GM21515 (cell line): ENCODE measurements around the gene R3HDM2.
"Not testable (repeated sequence)": the region's sequence is repeated elsewhere in the genome, so short reads cannot be mapped to it uniquely, and the experiment has no call there.

Source experiments
- ATAC-seq: cut with Tn5 transposase; IDR thresholded peaks from one replicate; pipeline ENCODE4 v1.9.1; 2021; ENCODE audit not compliant: unreplicated experiment

R3HDM2 gene

DNA sequence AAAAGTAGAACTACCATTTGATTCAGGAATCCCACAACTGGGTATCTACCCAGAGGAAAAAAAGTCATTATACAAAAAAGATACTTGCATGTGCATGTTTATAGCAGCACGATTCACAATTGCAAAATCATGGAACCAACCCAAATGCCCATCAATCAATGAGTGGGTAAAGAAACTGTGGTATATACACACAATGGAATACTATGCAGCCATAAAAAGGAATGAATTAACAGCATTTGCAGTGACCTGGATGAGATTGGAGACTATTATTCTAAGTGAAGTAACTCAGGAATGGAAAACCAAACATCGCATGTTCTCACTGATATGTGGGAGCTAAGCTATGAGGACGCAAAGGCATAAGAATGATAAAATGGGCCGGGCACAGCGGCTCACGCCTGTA is 154.6 kb downstream of the R3HDM2 start:
- not testable (repeated sequence) for ATAC-seq

DNA sequence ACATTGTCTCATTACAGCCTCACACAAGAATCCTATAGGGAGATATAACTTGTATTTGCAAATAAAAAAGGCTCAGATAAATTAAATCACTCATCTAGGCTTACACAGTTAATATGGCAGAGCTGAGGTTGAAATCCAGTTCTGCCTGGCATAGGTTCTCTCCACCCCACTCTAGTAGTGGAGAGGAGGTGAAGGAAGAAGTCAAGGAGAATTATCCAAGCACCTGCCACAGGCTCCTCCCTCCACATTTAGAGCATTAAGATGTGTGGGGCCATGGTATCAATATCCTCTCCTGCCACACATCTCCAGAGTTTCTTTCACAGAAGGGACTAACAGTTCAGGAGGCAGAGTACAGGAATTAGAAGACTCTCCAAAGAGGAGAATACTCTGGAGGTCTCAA is 157.3 kb downstream of the R3HDM2 start:
- ATAC-seq = no peak

DNA sequence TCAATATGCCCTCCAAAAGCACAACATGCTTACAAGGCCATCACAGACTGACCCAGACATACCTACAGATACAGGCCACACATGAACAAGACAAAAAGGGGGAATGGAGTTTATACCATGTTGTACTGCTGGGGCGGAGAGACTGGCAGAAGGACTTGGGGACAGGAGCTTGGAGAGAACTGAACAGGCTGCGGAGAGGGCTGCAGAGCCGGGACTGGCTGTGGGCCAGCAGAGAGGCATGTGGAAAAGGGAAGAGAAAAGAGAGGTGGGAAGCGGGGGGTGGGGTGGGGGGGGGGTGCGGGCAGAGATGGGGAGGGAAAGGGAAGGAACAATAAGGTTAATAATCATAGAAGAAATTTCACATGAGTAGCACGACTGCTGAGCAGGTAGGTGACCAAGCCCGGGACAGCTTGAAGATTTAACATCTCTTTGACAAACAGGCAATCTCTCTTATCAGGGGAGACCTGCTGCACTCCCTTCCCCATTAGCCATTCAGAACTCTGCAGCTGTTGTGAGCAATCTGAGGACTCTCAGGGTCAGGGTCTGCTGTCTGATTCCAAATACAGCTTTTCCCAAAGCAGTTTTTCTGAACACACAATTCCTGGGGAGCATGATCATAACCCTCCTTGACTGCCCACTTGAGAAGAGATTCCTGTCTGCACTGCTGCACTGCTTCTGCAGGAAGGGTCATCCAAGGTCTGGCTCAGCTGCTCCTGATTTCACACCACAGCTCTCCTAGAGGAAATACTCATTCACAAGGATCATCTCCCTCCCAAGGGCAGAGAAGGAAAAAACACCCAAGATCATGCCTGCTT is 158.3 kb downstream of the R3HDM2 start:
- ATAC-seq = no peak

DNA sequence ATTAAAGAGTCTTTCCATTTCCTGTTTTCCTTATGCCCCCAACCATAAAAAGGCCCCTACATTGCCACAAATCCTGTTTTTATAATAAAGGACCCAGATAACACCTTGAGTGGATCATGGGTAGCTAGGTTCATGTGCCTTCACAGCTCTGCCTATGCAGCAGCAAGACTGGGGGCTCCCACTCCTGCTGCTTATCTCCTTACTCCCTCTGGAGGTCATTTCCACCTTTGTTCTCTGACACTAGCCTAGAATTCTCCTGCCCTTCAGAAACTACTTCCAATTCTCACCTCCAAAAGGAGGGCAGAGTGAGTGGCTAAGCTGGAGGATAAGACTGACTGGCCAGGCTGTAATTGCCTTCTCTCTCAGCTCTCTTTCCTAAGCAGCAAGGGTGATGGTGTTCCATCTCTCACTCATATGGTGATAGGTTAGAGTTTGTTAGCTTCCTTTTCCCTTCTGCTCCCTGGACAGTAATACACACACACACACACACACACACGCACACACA is 159.8 kb downstream of the R3HDM2 start:
- no peak for ATAC-seq

DNA sequence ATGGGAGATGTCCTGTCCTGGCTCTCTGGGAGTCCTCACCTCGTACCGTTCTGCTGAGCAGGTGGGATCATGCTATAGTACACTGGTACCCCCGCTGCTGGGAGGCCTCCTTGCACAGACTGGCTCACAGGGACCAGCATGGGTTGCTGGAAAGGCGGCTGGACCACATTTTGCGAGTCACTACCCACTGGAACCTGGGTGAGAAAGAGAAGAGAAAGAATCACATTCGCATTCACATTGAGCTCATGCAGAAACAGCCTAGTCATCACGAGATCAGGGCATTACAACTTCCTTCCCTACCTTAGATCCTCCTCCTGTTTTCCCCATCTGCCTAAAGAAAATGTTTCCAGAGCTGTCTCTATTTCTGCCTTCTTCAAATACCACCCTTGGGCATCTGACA is 162.6 kb downstream of the R3HDM2 start:
- ATAC-seq = no peak

DNA sequence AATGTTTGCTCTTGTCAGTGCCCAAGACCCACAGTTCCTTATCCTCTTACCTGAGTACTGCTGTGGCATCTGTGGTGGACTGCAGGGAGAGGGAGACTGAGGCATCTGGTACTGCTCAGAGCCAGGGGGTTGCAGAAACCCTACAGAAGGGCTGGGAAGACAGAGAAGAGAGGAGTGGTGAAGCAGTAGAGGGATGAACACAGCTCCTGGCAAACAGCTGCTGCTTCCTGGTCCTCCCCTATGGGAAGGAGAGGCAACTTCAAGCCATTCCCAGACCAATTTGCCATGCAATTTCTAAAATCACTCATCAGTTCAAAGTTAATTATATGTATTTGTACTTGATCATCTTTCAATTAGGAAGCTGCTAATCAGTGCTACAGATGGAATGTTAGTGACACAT is 164.2 kb downstream of the R3HDM2 start:
- no peak for ATAC-seq

DNA sequence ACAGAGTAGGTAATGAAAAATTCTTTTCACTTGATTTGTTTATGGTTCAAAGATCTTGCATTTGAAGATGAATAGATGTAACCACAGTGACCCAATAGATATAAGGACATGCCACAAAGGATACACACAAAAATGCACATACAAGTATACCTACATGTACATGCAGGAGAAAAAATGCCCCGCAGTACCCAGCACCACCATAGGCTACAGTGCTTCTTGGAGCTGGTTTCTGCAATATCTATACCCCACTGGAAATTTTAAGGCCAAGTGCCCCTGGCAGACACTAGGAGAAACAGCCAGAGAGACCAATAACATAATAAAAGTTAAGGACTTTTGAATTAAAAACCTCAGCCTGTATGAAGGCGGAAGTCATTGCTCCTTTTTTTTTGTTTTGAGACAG is 167.7 kb downstream of the R3HDM2 start:
- no peak for ATAC-seq

DNA sequence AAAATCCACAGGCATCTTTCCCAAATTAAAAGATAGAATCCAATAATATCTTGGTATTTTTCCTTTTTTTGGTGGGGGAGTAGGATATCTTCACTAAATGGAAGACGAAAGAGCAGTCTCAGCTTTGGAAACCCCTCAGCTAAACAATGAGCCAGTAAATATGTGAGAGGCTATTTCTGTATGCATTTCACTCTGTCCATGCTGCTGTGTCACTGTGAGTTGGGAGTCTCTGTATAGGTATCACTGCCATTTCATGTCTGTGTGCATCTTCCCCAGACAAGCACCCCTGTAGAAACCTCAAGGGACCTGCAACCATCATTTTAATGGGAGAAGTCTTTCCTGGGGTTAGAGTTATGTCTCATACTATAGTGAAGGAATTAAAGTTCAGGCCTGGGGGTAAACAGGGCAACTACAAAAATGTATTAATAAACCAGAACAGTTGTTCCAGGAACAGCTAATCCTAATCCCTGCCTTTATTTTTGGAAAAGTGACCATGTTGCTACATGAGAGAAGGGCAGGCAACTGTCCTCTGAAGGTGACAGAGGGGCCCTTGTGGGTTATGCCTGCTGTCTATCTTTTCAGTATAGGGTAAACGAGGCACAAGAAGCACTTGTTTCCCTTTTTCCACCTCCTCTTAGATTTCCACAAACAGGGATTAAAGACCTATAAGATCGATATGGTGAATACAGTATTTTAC is 168.6 kb downstream of the R3HDM2 start:
- ATAC-seq = no peak

DNA sequence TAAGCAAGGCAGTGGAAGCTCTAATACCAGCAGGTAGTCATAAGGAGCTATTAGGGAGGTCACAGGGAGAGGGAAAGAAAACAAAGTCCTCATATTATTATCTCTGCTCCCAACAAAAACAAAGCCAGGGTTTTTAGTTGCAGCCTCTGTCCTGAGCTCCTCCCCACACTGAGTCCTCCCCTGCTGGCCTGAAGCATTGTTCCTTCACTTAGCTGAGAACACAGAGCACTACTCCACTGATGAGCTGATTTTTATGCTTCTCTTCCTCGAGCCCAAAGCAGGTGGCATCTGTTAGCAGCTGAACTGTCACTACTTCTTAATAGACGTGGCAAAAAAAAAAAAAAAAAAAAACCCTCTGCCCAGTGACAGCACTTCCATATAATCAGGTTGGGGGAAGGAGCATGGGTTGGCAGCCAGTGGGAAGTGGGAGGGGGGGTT is 169.4 kb downstream of the R3HDM2 start:
- ATAC-seq = no peak

DNA sequence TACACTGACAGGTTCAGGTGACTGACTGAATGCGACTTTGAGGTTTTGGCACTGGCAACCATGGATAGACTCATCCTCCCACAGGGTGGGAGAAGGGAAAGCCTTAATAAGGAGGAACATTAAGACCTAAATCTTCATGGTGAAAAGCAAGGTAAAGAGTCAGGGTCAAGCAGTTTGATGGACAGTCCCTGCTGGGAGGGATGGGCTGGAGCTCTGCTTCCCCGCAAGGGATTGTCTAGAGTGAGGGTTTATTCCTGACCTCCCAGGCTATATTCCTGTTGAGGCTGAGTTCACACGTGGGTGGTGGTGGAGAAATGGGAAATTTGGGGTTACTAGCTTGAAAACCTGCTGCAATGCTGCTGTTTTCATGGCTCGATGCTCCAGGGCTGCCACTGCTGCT is 170.5 kb downstream of the R3HDM2 start:
- ATAC-seq = no peak

DNA sequence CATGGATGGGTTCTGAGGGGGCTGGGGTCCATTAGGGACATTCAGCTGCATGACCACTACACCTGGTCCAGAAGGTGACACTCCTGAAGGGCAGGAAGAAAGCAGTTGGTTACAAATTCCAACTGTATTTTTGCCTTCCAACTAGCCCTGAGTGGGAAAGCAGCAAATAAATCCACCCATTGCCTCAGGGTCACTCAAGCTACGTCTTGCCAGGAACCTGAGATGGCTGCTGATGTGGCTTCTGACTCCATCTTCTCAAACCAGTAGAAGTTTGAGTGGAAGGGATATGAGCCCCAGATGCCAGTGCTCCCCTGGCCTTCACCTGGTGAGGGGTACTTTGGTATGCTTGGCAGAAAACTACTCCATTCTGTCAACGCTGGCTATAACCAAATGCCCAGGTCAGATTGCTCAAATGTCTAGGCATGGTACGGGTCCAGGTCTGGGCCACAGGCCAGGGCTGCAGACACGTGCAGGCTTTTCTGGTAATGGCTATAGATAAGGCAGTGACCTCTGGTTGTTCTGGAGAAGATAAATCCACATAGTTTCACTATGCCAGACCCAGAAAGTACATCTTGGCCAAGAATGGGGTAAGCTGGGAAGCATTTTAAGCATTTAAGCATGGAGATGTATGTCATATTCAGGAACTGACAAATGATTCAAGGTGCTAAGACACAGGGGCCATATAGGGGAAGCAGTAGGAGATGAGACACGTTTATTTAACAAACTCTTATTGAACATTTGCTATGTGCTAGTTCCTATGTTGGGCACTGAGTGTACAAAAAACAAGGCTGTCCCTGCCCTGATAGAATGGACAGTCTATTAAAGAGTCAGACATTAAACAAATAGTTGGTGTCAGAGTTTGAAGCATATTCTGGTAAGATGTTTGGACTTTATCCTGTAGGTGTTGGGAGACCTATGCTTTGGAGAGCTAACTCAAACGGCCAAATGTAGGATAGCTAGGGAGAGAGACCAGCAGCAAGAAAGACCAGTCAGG is 171.6 kb downstream of the R3HDM2 start:
- ATAC-seq = no peak

DNA sequence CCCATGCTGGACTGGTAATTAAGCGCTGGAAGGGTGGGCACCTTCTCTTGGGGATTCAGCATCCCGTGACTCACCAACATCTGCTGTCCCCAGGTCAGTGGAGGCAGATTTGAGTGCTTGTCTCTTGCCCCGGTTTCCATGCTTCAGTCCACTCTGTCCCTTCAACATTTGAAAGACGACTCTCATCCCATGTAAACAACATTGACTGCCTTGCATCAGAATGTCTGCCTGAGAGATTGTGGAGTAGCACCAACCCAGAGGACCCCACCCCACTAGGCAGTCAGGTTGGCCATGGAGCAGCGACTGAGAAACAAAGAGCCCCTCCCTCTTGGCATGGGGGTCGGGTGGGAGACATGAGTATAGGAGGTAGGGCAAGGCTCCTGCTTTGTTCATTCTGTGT is 174.9 kb downstream of the R3HDM2 start:
- ATAC-seq = no peak

DNA sequence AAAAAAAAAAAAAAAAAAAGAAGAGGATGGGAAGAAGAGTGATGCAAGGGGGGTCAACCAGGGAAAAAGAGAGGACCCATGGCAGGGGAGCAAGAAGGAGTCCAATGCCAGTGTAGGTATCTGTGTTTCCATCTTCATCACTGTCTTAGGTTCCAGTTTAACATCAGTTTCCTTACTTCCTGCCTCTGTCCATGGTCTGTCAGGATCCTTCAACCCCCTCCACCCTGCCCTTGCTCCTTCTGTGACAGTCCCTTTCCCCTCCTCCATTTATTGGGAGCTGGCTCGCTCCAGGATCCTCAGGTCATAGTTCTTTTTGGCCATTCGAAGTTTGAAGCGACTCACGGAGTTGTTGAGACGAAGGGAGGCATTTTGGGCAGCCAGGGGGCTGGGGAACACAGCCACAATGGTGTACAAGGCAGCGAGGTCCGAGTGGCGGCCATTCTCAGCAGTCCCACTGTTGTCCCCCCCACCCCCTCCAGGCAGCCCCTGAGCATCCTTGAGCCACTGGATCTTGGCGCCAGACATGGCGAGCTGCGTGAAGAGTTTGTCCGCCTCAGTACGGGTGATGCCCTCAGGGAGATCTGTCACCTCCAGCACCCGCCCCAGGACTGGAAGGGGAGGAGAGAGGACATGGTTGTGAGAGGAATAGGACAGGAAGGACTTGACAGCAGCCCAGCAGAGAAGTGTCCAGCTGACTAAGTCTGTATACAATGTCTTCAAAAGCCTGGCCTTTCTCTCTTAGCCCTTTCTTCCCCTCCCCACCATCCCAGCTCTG is 176.2 kb downstream of the R3HDM2 start:
- ATAC-seq = no peak

DNA sequence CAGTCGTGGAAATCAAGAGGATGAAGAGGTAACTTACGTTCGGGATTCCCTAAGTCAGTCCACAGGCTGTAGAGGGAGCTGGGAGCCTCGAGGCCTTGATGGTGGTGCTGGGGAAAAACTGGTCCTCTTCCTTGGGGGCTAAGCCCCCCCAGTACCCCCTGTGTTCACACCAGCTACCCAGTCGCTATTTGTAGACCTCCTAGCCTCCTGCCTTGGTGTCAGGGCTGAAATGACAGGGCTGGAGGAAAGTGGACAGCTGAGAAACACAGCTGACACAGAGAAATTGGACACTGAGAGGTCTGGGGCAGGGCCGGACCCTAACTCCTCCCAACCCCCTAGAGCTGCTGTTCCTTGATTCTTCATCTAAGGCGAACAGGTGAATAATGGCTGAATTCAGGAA is 179.9 kb downstream of the R3HDM2 start, which contains the start of gene STAC3:
Gene STAC3, minus strand, starts transcription at position 232 of the 400 bp plus-strand sequence. CDS start 1,551 bp downstream, outside the sequence.
- no peak for ATAC-seq

DNA sequence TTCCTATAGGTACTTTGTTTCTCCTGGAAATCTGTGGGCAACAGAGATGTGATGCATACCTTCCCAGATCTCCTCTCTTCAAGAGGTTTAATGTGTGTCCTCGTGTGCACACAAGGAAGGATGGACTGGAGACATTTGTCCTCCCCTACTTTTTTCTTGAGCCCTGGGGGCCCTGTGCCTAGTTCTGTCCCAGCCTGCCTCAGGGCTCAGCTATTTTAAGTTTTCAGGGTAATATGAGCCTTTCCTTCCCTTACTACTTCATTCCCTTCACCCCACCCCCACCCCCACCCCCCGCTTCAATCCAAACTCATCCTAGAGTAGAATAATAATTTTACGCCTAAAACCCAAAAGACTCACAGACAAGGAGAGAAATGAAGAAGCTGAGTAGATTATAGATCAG is 180.3 kb downstream of the R3HDM2 start:
- ATAC-seq = no peak

DNA sequence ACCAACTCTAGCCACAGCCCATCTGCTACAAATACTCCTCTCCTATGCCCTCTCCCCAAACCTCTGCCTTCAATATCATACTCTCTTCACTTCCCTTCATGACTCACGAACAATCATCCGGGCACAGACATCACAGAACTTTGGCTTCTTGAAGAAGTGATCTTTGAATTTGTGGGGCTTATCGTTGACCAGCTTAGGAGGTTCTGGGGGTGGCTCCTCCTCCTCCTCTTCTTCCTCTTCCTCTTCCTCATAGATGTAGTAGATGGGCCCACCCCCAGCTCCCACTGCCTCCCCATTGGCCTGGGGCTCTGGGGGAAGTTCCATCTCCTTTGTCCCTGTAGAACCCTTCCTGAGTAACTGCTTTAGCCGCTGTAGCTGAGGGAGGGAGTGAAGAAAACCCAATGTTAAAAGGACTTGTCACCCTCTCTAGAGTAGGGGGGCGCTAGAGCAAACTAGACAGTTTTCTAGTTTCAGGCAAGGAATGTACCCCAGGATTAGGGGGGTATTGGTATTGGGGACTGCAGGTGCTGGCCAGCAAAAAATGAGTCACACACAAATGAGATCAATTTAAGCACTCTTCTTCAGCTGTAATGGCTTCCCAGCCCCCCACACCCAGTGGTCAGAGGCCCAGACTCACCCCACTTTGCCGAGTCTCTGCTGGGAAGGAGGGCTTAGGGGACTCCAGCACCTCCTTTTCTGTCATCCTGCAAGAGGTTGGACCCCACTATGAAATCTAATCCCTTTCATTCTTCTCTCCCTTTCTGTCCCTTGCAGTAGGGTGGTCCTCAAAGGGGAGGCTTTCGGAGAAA is 181.7 kb downstream of the R3HDM2 start:
- ATAC-seq = no peak

DNA sequence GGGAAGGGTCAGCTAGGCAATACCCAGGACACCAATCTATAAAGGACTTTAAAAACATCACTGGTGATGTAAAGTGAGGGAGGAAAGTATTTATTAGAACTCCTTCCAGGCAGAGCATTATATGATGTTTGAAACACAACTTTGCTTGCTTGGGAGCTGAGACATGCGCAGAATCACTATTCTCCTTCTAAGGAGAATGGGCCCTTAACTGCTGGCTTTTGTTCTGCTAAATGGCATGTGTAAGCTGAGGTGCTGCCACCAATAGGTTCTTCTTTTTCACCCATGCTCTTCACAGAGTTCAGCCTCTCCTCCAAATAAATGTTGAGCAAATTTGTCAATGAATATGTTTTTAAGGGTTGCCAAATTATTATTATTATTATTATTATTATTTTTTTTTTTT is 183.8 kb downstream of the R3HDM2 start:
- no peak for ATAC-seq

DNA sequence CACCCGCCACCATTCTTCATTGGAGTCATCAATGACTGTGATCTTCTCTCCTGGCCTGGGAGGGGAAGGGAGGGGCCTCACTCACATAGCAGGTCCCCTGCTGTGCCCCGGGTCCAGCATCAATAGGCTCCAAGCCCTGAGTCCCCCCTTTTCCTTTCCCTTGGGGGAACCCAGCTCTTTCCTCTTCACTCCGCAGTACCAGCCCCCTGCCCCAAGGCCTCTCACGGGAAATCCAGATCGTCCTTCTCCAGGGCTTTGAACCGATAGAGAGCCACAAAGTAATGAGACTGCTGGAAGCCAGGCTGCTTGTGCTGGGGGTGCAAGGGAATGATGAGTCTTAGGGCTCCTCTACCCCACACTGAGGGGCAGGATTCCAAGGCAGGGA is 186.5 kb downstream of the R3HDM2 start:
- no peak for ATAC-seq

DNA sequence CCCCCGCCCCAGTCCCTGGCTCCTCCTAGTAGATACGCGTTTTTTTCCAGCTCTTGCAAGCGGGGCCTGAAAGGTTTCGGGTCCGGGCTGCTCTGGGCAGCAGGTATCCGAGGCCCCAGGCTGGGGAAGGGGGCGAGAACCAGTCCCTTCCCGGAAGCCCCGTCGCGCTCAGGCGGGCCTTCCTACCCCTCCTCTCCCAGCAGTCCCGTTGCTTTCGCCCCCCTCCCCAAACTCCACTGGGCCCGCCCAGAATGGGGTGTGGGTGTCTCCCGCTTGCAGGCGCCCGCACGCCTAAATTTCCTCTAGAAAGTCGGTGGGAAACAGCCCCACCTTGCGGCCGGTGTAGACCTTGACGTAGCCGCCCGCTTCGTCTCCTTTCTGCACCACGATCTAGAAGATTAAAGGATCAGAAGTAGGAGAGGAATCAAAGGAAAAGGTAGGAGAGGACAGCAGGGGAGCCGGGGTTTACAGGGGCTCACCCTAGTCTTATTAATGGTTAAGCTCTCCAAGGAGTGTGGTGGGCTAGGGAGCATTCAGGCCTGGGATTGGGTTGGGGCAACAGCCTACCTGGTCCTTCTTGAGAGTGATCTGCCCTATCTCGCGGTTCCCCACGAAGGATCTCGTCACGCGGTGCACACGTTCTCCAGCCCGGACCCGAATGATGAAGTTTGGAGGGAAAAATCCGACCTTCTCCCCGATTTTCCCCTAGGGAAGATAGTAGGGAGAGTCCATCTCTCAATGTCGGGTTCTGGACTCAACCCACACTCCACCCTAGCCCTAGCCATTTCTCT is 187.1 kb downstream of the R3HDM2 start:
- ATAC-seq = no peak
